ENCODE data around the gene VASN.

GRCh38 chr16:4365615-4366014 lies 6.0 kb upstream of the VASN start:
- TF ChIP-seq CTCF (IDR thresholded peaks at IDR 0.05) (no peak), POLR2A (IDR thresholded peaks at IDR 0.05) (no peak)
